SJSA1 (cell line): ENCODE measurements around the gene RAB6C. TPM values are rescaled to one million over a fixed set of nuclear protein-coding genes. Genes with fewer than 3 reads are reported as not detected.
"Not testable (repeated sequence)": the region's sequence is repeated elsewhere in the genome, so short reads cannot be mapped to it uniquely, and the experiment has no call there.

ENCODE experiments used
- DNase-seq, 2 experiments: peaks; one replicate each; pipeline ENCODE4 v3.0.0-alpha.2; 2015 to 2020; ENCODE audit warnings: low spot score in 2 of 2, low read depth in 1 of 2
- H3K27ac ChIP-seq: fragments of 250-450 bp; sonication (Bioruptor Pico); 2 replicates; pipeline ENCODE4 v1.5.1; 2020; ENCODE audit warnings: mild to moderate bottlenecking, moderate library complexity
- H3K27me3 ChIP-seq: fragments of 250-450 bp; sonication (Bioruptor Pico); replicated peaks from 2 replicates; pipeline ENCODE4 v1.5.1; 2020; ENCODE audit warnings: mild to moderate bottlenecking, moderate library complexity
- H3K36me3 ChIP-seq: fragments of 250-450 bp; sonication (Bioruptor Pico); 2 replicates; pipeline ENCODE4 v1.5.1; 2020; ENCODE audit warnings: mild to moderate bottlenecking
- H3K4me1 ChIP-seq: fragments of 250-450 bp; sonication (Bioruptor Pico); replicated peaks from 2 replicates; pipeline ENCODE4 v1.6.1; 2021; ENCODE audit warnings: mild to moderate bottlenecking
- H3K4me3 ChIP-seq: fragments of 250-450 bp; sonication (Bioruptor Pico); 2 replicates; pipeline ENCODE4 v1.5.1; 2020; ENCODE audit warnings: mild to moderate bottlenecking
- H3K9me3 ChIP-seq: fragments of 250-450 bp; sonication (Bioruptor Pico); replicated peaks from 2 replicates; pipeline ENCODE4 v1.5.1; 2020; ENCODE audit warnings: mild to moderate bottlenecking
- total RNA-seq: library from RNA; depleted of rRNA; stranded (reverse); fragments of >200 nt; shearing (Covaris generic); gene quantifications from 2 replicates; pipeline ENCODE4 v1.2.3, GENCODE V29; 2014; rRNA removed

RAB6C gene
- total RNA-seq, 1 experiment from 2014 or later: not detected

DNA sequence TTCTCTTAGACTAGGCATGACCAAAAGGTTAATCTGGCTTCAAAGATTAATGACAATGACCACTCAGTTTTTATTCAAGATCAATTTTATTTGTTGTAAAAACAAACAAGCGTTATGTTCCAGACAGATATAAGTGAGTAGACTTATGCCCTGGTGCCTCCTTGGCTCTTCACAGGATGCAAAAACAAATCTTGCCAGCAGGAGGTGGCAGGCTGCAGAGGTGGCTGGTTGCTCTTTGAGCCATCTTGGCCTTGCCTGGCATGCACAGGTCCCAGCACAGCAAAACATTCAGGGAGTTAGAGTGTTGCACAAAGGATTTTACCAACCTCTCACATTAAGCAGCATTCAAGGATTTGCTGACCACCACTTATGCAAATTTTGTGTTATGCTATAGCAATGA is 46.5 kb downstream of the RAB6C start:
- not testable (repeated sequence) for H3K27ac ChIP-seq, DNase-seq, H3K4me1 ChIP-seq, H3K9me3 ChIP-seq, H3K4me3 ChIP-seq, H3K36me3 ChIP-seq, H3K27me3 ChIP-seq

Other genes with a start within 250 kb of the RAB6C start
- gene POTEF, start 149.6 kb downstream of the RAB6C start, total RNA-seq: not detected in 2 replicates
- gene CCDC74B, start 165.4 kb downstream of the RAB6C start, total RNA-seq: 0.34 and 7.2 TPM in 2 replicates
- 24.9 and 25.7 TPM in 2 replicates for gene SMPD4, start 201.9 kb downstream of the RAB6C start, total RNA-seq
- gene MZT2B, start 202.6 kb downstream of the RAB6C start, total RNA-seq: 169 and 248 TPM in 2 replicates
- not detected in 2 replicates for gene TUBA3E, start 218.8 kb downstream of the RAB6C start, total RNA-seq